ENCODE results near the gene TATDN3.
"Not testable (repeated sequence)": the region's sequence is repeated elsewhere in the genome, so short reads cannot be mapped to it uniquely, and the experiment has no call there.

Gene TATDN3

DNA sequence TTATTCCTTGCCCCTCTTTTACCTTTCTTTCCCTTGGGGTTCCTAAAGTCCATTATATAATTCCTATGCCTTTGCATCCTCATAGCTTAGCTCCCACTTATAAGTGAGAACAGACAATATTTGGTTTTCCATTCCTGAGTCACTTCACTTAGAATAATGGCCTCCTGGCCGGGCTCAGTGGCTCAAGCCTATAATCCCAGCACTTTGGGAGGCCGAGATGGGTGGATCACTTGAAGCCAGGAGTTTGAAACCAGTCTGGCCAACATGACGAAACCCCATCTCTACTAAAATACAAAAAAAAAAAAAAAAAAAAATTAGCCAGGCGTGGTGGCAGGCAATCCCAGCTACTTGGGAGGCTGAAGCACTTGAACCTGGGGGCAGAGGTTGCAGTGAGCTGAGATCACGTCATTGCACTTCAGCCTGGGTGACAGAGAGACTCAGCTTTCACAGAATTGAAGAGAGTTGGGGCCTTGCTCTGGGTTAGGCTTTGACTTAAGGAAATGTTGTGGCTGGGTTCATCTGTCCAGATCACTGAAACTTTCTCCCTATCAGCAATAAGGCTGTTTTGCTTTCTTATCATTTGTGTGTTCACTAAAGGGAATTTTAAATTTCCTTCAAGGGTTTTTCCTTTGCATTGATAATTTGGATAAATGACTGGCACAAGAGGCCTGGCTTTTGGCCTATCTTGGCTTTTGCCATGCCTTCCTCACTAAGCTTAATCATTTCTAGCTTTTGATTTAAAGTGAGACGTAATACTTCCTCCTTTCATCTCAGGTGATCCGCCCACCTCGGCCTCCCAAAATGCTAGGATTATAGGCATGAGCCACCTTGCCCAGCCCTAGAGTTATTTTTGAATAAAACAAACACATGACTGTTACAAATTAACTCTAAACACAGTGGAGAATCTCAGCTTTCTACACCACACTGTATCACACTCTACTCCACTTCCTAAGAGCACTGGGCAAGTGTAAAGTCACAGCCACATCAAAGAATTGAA, 41.8 kb downstream of the TATDN3 start:
- DNase-seq, result not testable (repeated sequence)

- no peak for DNase-seq
Measured at GRCh38 chr1:212838145-212838544, 46.5 kb downstream of the TATDN3 start.

DNA sequence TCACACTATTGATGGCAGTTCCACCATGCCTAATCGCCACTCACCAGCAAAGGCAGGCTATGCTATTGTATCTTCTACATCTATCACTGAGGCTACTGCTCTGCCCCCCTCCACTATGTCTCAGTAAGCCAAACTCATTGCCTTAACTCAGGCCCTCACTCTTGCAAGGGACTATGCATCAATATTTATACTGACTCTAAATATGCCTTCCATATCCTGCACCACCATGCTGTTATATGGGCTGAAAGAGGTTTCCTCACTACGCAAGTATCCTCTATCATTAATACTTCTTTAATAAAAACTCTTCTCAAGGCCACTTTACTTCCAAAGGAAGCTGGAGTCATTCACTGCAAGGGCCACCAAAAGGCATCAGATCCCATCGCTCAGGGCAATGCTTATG, 52.8 kb downstream of the TATDN3 start:
- not testable (repeated sequence) for DNase-seq

DNA sequence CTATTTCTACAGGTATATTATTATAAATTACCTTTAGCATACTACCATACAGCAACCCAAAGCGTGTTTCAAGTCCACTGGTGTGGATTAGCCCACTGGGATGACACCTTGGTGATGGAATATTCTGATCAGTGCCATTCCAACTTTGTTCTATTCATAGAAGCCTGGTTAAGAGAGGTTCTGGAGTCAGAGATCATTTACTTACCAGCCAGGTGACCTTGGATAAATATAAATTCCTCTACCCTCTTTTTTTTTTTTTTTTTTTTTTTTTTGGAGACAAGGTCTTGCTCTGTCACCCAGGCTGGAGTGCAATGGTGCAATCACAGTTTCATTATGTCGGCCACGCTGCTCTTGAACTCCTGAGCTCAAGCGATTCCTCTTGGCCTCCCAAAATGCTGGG, 55.9 kb downstream of the TATDN3 start, which contains the start of gene SPATA45:
Gene SPATA45, minus strand, starts transcription at position 101 of the 400 bp plus-strand sequence. CDS start 11,500 bp downstream, outside the sequence.
- no peak for DNase-seq

GRCh38 chr1:212852105-212852688, 60.5 kb downstream of the TATDN3 start:
- no peak for DNase-seq

DNA sequence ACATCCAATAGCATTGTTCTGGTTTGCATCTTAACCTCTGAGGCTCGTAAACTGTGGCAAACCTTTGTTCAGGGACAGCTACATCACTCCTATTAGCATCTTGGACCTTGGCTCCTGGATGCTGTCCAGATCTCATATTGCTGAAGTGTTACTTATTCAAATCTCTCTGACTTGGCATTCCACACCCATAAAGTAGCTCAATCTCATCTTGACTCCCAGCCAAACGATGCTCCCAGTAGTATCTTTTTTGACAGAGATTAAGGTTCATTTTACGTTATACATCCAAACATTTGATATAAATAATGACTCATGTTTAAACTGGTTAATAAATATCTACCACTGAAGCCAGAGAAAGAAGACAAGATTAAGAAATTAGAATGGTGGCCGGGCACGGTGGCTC, 62.0 kb downstream of the TATDN3 start:
- DNase-seq, result no peak

DNA sequence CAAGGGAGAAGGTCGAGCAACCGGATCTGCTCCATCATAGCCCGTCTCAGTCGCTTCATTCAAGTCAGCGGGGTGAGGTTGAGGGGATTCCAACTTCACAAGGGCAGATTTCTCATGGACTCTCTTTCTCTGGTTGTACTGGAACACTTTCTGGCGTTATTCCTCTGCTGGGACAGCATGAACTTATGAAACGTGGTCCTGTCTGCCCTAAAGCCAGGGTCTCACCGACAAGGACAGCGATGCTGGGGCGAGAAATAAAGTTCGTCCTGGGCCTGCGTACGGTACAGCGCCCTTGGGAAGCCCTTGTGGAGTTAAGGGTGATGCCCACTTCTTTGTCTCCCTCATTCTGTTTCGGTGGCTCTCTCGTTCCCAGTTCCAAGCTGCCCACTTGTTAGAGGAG, 65.1 kb downstream of the TATDN3 start:
- no peak for DNase-seq

DNA sequence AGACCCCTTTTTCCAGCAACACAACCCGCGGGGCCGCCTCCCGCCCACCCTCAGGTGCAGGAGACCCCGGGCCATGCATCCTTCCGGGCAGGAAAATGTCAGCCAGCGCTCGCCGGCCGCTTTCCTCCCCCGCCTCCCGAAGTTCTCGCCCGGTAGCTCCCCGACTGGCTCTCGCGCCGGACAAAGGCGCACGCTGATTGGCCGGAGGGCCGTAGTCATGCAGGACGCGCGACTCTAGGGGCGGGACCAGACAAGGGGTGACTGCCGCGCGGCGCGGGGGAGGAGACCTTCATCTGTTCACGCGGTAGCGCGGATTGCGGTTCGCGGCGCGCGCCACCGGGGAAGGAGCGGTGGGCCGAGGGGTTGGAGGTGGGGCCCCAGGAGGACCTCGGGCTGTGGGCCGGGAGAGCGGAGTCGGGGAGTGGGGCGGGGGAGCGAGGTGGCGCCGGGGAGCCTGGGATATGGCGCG, 66.3 kb downstream of the TATDN3 start, which contains the start of gene FLVCR1:
Gene FLVCR1, plus strand, starts transcription at position 284 of the 469 bp plus-strand sequence. Its CDS starts 178 bp downstream, at position 462.
- peak; percentile 87 for DNase-seq

GRCh38 chr1:212858461-212859265, 67.0 kb downstream of the TATDN3 start:
- peak; percentile 5 for DNase-seq

- DNase-seq, result no peak
Measured at GRCh38 chr1:212860713-212861581, 69.3 kb downstream of the TATDN3 start.

DNA sequence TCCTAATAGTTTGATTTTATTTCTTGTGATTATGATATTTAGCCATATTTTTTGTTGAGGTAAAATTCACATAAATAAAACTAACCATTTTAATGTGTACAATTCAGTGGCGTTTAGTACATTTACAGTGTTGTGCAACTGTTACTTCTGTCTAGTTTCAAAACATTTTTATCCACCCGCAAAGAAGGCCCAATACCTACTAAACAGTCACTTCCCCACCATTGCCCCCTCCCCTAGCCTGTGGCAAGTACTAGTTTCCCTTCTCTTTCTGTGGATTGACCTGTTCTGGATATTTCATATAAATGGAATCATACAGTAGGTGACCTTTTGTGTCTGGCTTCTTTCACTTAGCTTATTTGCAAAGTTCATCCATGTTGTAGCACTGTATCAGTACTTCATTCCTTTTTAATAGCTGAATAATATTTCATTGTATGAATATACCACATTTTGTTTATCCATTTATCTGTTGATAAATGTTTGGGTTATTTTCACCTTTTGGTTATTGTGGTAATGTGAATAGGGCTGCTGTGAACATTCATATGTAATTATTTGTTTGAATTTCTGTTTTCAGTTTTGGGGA, 70.5 kb downstream of the TATDN3 start:
- no peak for DNase-seq

GRCh38 chr1:212863345-212863744, 71.7 kb downstream of the TATDN3 start:
- DNase-seq, result not testable (repeated sequence)

- DNase-seq, result no peak
Measured at GRCh38 chr1:212864201-212864600, 72.5 kb downstream of the TATDN3 start.
